CD4-positive, alpha-beta T cell treated with Interleukin-6 at 100 ng/mL for 8 hours (primary cell): ENCODE results near the gene NRP1.
"Not testable (repeated sequence)": the region's sequence is repeated elsewhere in the genome, so short reads cannot be mapped to it uniquely, and the experiment has no call there.

Source experiments
- DNase-seq: peaks from one replicate; pipeline ENCODE4 v3.0.0-alpha.2; 2020; ENCODE audit warnings: mixed read lengths, low spot score

NRP1 gene

DNA sequence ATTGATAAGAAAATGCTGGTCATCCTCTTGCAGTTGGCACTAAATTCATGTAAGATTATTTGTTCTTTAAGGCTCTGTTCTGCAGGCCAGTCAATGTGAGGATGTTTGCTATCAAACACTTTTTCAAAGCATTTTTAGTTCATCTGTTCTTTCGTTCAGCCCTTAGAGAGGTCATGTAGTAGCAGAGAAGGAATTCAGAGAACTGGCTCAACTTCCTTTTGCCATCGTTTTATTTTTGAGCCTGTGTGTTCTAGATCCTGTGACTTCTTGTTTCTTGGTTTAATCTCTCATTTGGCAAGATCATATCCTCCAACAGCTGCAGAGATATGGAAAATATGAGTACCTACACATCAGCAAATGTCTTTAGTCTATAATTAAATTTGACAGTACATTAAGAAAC is 184.3 kb downstream of the NRP1 start:
- DNase-seq: no peak

GRCh38 chr10:33147013-33147310 is 187.5 kb downstream of the NRP1 start:
- DNase-seq: no peak

- no peak for DNase-seq
Observed at GRCh38 chr10:33146189-33147012, 188.1 kb downstream of the NRP1 start.

GRCh38 chr10:33145451-33146188 is 188.8 kb downstream of the NRP1 start:
- DNase-seq: no peak

- peak; percentile 38 for DNase-seq
Observed at GRCh38 chr10:33143160-33143728, 191.2 kb downstream of the NRP1 start.

DNA sequence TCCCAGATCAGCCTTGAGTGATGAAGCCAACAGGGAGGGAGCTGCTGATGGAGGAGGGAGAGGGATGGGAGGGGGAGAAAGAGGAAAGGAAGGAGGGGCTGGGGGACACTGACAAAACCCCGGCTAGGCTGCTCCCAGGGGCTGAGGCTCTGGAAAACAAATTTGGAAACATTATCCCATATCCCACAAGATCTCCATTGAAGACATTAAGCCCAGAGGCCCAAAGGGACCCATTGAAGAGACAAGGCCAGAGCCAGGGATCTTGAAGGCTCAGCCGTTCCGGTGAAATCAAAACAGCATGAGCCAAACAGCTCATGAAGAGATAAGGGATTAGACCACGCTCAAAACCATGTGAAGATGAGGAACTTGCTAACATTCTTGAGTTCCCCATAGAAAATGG is 192.2 kb downstream of the NRP1 start:
- no peak for DNase-seq

DNA sequence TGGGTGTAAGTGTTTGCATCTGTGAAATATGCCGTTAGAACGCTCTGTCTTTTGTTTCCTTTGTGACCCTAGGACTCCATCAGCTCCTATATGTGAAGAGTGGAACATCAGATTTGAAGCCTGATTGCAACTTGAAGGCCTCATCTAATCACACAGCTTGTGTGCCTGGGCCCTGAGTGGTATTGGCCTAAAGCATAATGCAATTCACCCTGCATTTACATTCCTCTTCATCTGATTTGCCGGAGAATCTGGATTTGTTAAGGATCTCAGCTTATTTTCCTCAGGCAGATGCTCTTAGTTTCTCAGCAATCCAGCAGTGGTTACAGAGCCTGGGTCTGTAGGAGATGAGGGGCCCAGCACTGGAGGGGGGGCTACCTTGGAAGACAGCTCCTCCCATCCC is 193.2 kb downstream of the NRP1 start:
- DNase-seq: no peak

GRCh38 chr10:33139181-33139646 is 195.3 kb downstream of the NRP1 start:
- peak; percentile 85 for DNase-seq

- DNase-seq: not testable (repeated sequence)
Observed at GRCh38 chr10:33138686-33139085, 195.8 kb downstream of the NRP1 start.

- no peak for DNase-seq
Observed at GRCh38 chr10:33137356-33138005, 197.0 kb downstream of the NRP1 start.

GRCh38 chr10:33136781-33137180 is 197.7 kb downstream of the NRP1 start:
- peak; percentile 54 for DNase-seq

- peak; percentile 41 for DNase-seq
Observed at GRCh38 chr10:33136271-33136670, 198.2 kb downstream of the NRP1 start.

DNA sequence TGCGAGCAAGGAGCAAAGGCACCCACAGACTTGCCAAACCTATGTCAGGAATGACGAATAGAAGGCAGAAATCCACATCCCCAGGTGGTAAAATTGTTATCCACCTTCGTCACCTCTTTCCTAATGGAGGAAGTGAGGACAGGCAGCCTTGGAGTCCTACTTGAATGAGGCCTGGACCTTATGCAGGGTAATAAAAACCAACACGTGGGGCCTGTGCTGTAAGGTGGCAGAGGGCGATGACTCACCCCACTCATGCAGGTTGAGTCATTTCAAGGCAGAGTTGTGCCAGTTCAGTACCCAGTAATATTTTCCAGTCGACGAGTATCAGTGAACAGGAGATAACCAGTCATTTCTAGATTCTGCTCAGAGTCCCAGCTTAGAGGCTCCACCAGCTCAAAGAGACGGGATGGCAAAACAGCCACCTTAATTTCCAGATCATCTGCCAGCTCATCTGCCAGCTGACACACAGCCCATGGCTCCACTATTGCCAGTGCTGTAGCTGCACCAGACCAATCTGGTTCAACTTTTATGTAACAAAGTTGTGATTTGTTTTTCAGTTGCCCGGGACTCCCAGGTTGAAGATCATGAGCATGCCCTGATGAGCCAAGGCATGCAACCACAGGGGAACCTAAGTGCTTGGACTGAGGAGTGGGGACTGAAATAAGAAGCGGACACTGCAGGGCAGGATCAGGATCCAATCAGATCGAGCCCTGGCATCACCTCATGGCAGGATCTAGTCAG is 200.3 kb downstream of the NRP1 start:
- peak; percentile 84 for DNase-seq

GRCh38 chr10:33133557-33133956 is 200.9 kb downstream of the NRP1 start:
- no peak for DNase-seq

GRCh38 chr10:33132626-33133025 is 201.8 kb downstream of the NRP1 start:
- peak; percentile 76 for DNase-seq

GRCh38 chr10:33129996-33130386 is 204.5 kb downstream of the NRP1 start:
- DNase-seq: no peak

- no peak for DNase-seq
Observed at GRCh38 chr10:33129141-33129995, 205.1 kb downstream of the NRP1 start.

- no peak for DNase-seq
Observed at GRCh38 chr10:33127622-33128021, 206.8 kb downstream of the NRP1 start.
